Calu3 (cell line): Measurements from ENCODE around the gene TMC2. TPM values are rescaled to one million over a fixed set of nuclear protein-coding genes. Genes with fewer than 3 reads are reported as not detected.
A peak's percentile ranks its signal among the peaks of the same experiment; 100 is the strongest.
"Not testable (repeated sequence)": the region's sequence is repeated elsewhere in the genome, so short reads cannot be mapped to it uniquely, and the experiment has no call there.

Experiments used
- BruUV-seq: library from RNA; stranded (reverse); fragments of 400-500 nt; replicated peaks from 2 replicates; lab custom pipeline; 2021; lab: Mats Ljungman, UMichigan
- CTCF ChIA-PET: fragments of 300-600 bp; sonication (Branson Sonifier 250); formaldehyde crosslinking; loops from one replicate; lab custom pipeline; 2022; ENCODE audit warnings: antibody characterized with exemption; lab: Charles Lee
- DNase-seq: peaks from one replicate; pipeline ENCODE4 v3.0.0; 2022
- H3K27ac Mint-ChIP-seq: one replicate; pipeline ENCODE4 v1.8.0; 2022; ENCODE audit warnings: mixed read lengths; ENCODE audit not compliant: unreplicated experiment
- H3K27me3 Mint-ChIP-seq: one replicate; pipeline ENCODE4 v1.8.0; 2022; ENCODE audit warnings: mixed read lengths; ENCODE audit not compliant: unreplicated experiment
- H3K36me3 Mint-ChIP-seq: one replicate; pipeline ENCODE4 v1.8.0; 2022; ENCODE audit warnings: mild to moderate bottlenecking, moderate library complexity, mixed read lengths; ENCODE audit not compliant: insufficient read depth, unreplicated experiment
- H3K4me1 Mint-ChIP-seq: one replicate; pipeline ENCODE4 v1.8.0; 2022; ENCODE audit warnings: mild to moderate bottlenecking, low read depth, mixed read lengths; ENCODE audit not compliant: unreplicated experiment
- H3K4me3 Mint-ChIP-seq: one replicate; pipeline ENCODE4 v1.8.0; 2022; ENCODE audit warnings: mild to moderate bottlenecking, low read depth, moderate library complexity, mixed read lengths; ENCODE audit not compliant: unreplicated experiment
- H3K9me3 Mint-ChIP-seq: one replicate; pipeline ENCODE4 v1.8.0; 2022; ENCODE audit warnings: low read depth, mixed read lengths; ENCODE audit not compliant: unreplicated experiment
- CTCF ChIP-seq: fragments of 200-600 bp; IDR thresholded peaks from one replicate; pipeline ENCODE4 v1.8.0; 2022; ENCODE audit warnings: antibody characterized with exemption; ENCODE audit not compliant: unreplicated experiment
- intact Hi-C: fragments of 100-400 bp; cut with micrococcal nuclease; formaldehyde crosslinking; loops from one replicate; pipeline ENCODE4 v1.10.0; 2022; ENCODE audit not compliant: unreplicated experiment
- total RNA-seq: library from RNA; stranded (reverse); gene quantifications from 2 replicates; pipeline ENCODE4 v1.2.3, GENCODE V29; 2022

Gene TMC2
- total RNA-seq, 1 experiment from 2014 or later, result not detected

- BruUV-seq, result no TSS peak
- peaks cover 15% of the 10 kb centered on the region for H3K27me3 Mint-ChIP-seq
- H3K27ac Mint-ChIP-seq, result no peak overlapping the region
- H3K4me3 Mint-ChIP-seq, result no peak overlapping the region
- CTCF ChIA-PET, result interaction anchor here (0.6 kb wide), 1 partner anchor 174 kb away, joined by 8 read pairs; no protein-coding TSS in a partner anchor
- H3K4me1 Mint-ChIP-seq, result no peaks in the 10 kb centered on the region
- no peaks in the 10 kb centered on the region for H3K9me3 Mint-ChIP-seq
- no peak for DNase-seq
- peaks cover 2% of the 10 kb centered on the region for H3K36me3 Mint-ChIP-seq
- intact Hi-C loops, result no loop called here
- no peak for TF ChIP-seq CTCF
These were observed 17.1 kb upstream of the TMC2 start for GRCh38 chr20:2519115-2519809.

GRCh38 chr20:2520617-2521016 is 15.8 kb upstream of the TMC2 start:
- Mint-ChIP-seq H3K9me3 (no peaks in the 10 kb centered on the region), H3K27ac (no peak overlapping the region), H3K4me3 (no peak overlapping the region), H3K27me3 (peaks cover 15% of the 10 kb centered on the region), H3K4me1 (no peaks in the 10 kb centered on the region), H3K36me3 (peaks cover 11% of the 10 kb centered on the region)
- no peak for DNase-seq
- no peak for TF ChIP-seq CTCF
- intact Hi-C loops, result loop anchor here (1.0 to 5.0 kb wide), 2 partner anchors 112 to 127 kb away; no protein-coding TSS in a partner anchor
- CTCF ChIA-PET, result no interaction called here
- BruUV-seq, result no TSS peak

GRCh38 chr20:2521369-2522305 is 14.7 kb upstream of the TMC2 start:
- no TSS peak for BruUV-seq
- CTCF ChIA-PET, result interaction anchor here (0.6 kb wide), 1 partner anchor 110 kb away, joined by 5 read pairs; no protein-coding TSS in a partner anchor
- intact Hi-C loops, result loop anchor here (1.0 to 5.0 kb wide), 2 partner anchors 111 to 126 kb away; no protein-coding TSS in a partner anchor
- Mint-ChIP-seq H3K27ac (no peak overlapping the region), H3K4me1 (no peaks in the 10 kb centered on the region), H3K9me3 (no peaks in the 10 kb centered on the region), H3K4me3 (no peak overlapping the region), H3K36me3 (peaks cover 11% of the 10 kb centered on the region), H3K27me3 (peaks cover 16% of the 10 kb centered on the region)
- peak; percentile 47 for TF ChIP-seq CTCF
- peak; percentile 64 for DNase-seq

- Mint-ChIP-seq H3K27me3 (peaks cover 29% of the 10 kb centered on the region), H3K36me3 (peaks cover 11% of the 10 kb centered on the region)
- H3K27ac Mint-ChIP-seq, H3K9me3 Mint-ChIP-seq, H3K4me3 Mint-ChIP-seq, BruUV-seq, DNase-seq, H3K4me1 Mint-ChIP-seq: not testable (repeated sequence)
- CTCF ChIA-PET, result interaction anchor here (0.6 to 0.7 kb wide), 3 partner anchors 92 to 308 kb away, joined by 3 read pairs; no protein-coding TSS in a partner anchor
- intact Hi-C loops, result loop anchor here (5.0 kb wide), 1 partner anchor 109 kb away; no protein-coding TSS in a partner anchor
These were observed 13.4 kb upstream of the TMC2 start for GRCh38 chr20:2522826-2523429.
